Progenitor cell of endocrine pancreas (in vitro differentiated cells): Measurements from ENCODE around the gene PTPRT. TPM values are rescaled to one million over a fixed set of nuclear protein-coding genes. Genes with fewer than 3 reads are reported as not detected.

Source experiments
- DNase-seq: peaks from one replicate; pipeline ENCODE4 v3.0.0; 2021; ENCODE audit warnings: low spot score; ENCODE audit not compliant: unreplicated experiment
- H3K27ac Mint-ChIP-seq: 2 replicates; pipeline ENCODE4 v1.8.0; 2021; ENCODE audit warnings: mild to moderate bottlenecking, moderate library complexity, mixed read lengths
- H3K27me3 Mint-ChIP-seq: 2 replicates; pipeline ENCODE4 v1.8.0; 2021; ENCODE audit warnings: mixed read lengths
- H3K36me3 Mint-ChIP-seq: 2 replicates; pipeline ENCODE4 v1.8.0; 2022; ENCODE audit warnings: mixed read lengths; ENCODE audit not compliant: insufficient read depth
- H3K4me1 Mint-ChIP-seq: 2 replicates; pipeline ENCODE4 v1.8.0; 2021; ENCODE audit warnings: low read depth, mixed read lengths
- H3K4me3 Mint-ChIP-seq: 2 replicates; pipeline ENCODE4 v1.8.0; 2021; ENCODE audit warnings: low read depth, mild to moderate bottlenecking, moderate library complexity, mixed read lengths
- H3K9me3 Mint-ChIP-seq: 2 replicates; pipeline ENCODE4 v1.8.0; 2021; ENCODE audit warnings: low read depth, mixed read lengths
- total RNA-seq: library from RNA; stranded (reverse); gene quantifications from 2 replicates; pipeline ENCODE4 v1.2.1, GENCODE V29; 2021
- TF ChIP-seq, protein P1 (sequence below): fragments of 200-600 bp; sonication (generic); IDR thresholded peaks from one replicate; pipeline ENCODE4 v1.5.0; 2021; ENCODE audit warnings: antibody characterized with exemption, mild to moderate bottlenecking; ENCODE audit not compliant: unreplicated experiment

PTPRT gene
- total RNA-seq, 1 donor from 2014 or later: 65.9 TPM

DNA sequence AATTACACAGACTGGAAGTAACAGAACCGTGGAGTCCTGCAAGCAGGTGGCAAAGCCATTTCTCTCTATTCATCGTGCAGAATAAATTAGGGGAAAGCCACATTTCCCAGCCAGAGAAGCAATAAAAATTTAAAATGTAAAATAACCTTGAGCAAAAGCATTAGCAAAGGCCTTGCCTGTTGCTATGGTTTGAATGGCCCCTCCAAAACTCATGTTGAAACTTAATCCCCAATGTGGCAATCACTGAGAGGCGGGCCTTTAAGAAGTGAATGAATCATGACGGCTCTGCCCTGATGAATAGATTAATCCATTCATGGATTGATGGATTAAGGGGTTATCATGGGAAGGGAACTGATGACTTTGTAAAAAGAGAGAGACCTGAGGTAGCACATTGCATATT is 679.0 kb downstream of the PTPRT start:
- Mint-ChIP-seq H3K4me3 (no peak overlapping the region), H3K27ac (no peak overlapping the region), H3K9me3 (no peaks in the 10 kb centered on the region), H3K4me1 (no peaks in the 10 kb centered on the region), H3K36me3 (no peaks in the 10 kb centered on the region), H3K27me3 (no peaks in the 10 kb centered on the region)
- TF ChIP-seq, protein P1, sequence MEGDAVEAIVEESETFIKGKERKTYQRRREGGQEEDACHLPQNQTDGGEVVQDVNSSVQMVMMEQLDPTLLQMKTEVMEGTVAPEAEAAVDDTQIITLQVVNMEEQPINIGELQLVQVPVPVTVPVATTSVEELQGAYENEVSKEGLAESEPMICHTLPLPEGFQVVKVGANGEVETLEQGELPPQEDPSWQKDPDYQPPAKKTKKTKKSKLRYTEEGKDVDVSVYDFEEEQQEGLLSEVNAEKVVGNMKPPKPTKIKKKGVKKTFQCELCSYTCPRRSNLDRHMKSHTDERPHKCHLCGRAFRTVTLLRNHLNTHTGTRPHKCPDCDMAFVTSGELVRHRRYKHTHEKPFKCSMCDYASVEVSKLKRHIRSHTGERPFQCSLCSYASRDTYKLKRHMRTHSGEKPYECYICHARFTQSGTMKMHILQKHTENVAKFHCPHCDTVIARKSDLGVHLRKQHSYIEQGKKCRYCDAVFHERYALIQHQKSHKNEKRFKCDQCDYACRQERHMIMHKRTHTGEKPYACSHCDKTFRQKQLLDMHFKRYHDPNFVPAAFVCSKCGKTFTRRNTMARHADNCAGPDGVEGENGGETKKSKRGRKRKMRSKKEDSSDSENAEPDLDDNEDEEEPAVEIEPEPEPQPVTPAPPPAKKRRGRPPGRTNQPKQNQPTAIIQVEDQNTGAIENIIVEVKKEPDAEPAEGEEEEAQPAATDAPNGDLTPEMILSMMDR: no peak
- DNase-seq: no peak

DNA sequence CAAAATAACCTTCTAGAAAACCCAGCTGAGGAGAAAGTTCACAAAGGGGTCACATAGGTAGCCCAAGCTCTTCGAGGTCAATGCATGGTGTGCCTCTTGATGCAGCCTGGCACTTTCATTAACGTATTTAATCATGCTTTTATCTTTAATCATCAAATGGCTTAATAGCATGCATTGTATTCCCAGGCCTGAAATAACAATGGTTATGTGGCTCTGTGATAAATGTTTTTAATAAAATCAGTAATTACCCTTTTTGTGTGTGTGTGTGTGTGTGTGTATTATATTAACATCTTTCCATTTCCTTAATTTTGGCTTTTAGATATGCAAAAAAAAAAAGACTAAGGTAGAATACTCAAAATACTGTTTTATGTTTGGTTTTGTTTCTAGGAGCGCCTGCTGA is 681.8 kb downstream of the PTPRT start:
- Mint-ChIP-seq H3K9me3 (no peaks in the 10 kb centered on the region), H3K36me3 (peaks cover 4% of the 10 kb centered on the region), H3K27me3 (no peaks in the 10 kb centered on the region)

DNA sequence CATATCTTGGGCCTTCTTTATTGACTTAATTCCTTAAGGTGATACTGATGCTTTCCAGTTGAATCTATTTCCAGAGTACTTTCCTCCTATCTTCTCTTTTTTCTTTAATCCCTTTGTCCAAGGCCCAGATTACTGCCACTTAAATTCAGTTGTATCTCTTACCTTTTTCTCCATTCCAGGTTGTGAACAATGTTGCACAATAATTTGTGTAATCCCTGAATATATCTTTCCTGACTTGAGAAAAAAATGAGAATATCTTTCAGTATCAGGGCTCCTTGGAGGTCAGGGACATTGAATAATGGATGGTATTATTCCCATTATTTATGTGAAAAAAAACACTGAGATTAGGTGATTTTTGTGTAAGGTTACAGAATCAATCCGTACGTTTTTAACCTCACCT is 683.3 kb downstream of the PTPRT start:
- Mint-ChIP-seq H3K4me3 (no peak overlapping the region), H3K36me3 (peaks cover 4% of the 10 kb centered on the region), H3K9me3 (no peaks in the 10 kb centered on the region), H3K27me3 (no peaks in the 10 kb centered on the region), H3K4me1 (no peaks in the 10 kb centered on the region), H3K27ac (no peak overlapping the region)
- TF ChIP-seq, protein P1: no peak
- no peak for DNase-seq

More for the DNA sequence above, 681.8 kb downstream of the PTPRT start:
- Mint-ChIP-seq H3K27ac (no peak overlapping the region), H3K4me1 (no peaks in the 10 kb centered on the region), H3K4me3 (no peak overlapping the region)
- no peak for DNase-seq
- TF ChIP-seq, protein P1: no peak

DNA sequence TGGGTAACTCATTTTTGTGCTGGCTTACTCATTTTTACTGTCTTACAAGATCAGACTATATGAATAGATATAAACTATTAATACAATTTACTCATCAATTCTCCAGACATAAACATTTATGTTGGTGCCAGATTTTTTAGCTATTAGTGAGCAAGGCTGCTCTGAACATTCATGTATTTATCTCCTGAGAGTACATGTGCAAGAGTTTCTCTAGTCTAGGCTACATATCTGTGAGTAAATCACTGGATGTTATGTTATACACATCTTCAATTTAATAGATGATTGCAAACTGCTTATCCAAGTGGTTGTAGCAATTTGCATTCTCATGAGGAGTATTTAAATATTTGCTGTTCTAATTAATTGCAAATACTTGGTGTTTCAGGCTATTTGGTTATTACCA is 687.1 kb downstream of the PTPRT start:
- Mint-ChIP-seq H3K27me3 (no peaks in the 10 kb centered on the region), H3K36me3 (peaks cover 4% of the 10 kb centered on the region), H3K9me3 (no peaks in the 10 kb centered on the region), H3K4me3 (no peak overlapping the region), H3K27ac (no peak overlapping the region), H3K4me1 (no peaks in the 10 kb centered on the region)
- TF ChIP-seq, protein P1: no peak
- no peak for DNase-seq

DNA sequence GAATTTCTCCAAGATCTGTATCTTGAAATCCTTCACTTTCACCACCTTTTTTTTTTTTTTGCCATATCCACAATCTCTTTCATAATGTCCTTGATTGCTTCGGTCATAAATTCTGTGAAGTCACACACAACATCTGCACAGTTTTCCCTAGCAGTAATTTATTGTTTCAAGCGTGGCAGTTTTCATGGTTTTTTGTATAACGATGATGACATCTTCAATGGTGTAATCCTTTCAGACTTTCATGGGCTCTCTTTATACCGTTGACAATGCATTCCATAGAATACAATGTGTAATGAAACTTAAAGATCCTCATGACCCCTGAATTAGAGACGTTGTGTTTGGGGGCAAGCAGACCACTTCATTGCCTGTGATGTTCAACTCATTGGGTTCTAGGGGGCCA is 693.1 kb downstream of the PTPRT start:
- Mint-ChIP-seq H3K9me3 (no peaks in the 10 kb centered on the region), H3K27ac (no peak overlapping the region), H3K36me3 (no peaks in the 10 kb centered on the region), H3K4me3 (no peak overlapping the region), H3K4me1 (peaks cover 1% of the 10 kb centered on the region), H3K27me3 (peaks cover 2% of the 10 kb centered on the region)
- DNase-seq: no peak
- TF ChIP-seq, protein P1: no peak
